NCI-H2029 treated with DMSO at 0.1 percent for 48 hours (cell line): ENCODE data around the gene NGRN.

Experiments used
- DNase-seq: peaks from one replicate; lab custom pipeline; 2025; lab: John Stamatoyannopoulos, UW

The NGRN gene

DNA sequence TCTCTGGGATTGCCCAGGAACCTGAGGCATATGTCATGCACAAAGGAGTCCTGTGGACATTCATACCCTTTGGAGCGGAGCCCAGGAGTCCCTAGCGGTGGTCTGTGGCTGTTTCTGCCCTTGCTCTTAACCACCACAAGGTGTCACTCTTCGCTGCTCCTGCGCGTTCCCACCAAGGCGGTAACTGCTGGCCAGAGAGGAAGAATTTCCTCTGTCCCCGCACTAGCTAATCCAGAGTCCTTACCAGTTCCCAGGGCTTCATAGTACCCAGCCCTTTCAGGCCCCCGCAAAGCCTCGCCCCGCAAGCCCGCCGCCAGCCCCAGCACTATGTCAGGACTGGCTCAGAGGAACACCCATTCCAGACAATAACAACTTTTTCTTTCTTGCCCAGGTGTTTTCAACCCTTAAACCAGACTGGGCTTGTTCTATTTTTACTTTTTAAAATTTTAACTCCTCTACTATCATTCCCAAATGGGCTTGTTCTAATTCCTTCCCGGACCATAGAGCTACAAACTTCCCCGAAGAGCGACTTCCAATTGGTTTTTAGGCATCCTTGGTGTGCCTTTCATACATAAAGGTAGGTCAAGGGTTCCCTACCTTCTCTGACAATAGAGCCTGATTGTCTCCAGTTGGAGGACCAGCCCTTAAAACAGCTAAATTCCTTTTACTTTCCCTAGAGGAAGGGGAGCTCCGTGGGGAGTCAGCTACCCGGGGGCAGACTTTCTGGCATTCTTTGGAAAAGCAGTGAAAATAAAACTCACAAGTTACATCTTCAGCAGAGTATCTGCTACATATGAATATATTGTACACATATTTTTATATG lies 54.8 kb downstream of the NGRN start:
- peak; percentile 56 for DNase-seq

DNA sequence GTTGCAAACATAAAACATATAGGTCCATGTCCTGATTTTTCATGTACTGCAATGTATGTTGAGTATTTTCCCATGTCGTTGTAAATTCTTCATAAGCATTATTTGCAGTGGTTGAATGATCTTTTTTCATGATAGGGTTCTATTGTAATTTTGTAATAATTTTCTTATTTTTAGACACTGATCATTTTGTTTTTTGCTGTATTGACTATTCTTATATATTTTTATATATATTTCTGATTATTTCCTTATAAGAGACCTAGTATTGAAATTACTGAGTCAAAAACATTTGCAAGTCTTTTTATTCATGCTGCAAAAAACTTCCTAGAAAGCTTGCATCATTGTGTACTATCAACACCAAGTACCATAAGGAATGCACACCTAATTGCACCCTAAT lies 55.4 kb downstream of the NGRN start:
- no peak for DNase-seq
